ENCODE measurements around the gene FAM89A. TPM values are rescaled to one million over a fixed set of nuclear protein-coding genes. Genes with fewer than 3 reads are reported as not detected.
"Not testable (repeated sequence)": the region's sequence is repeated elsewhere in the genome, so short reads cannot be mapped to it uniquely, and the experiment has no call there.

Gene FAM89A
- total RNA-seq, 4 donors from 2014 or later, result 63.1 to 106 (median 94.1) TPM

GRCh38 chr1:231053493-231054162 lies 13.6 kb upstream of the FAM89A start:
- intact Hi-C loops (cut with DNase I; ENCODE audit: low total_unique reads), result no loop called here
- H3K4me3 ChIP-seq (ENCODE audit: low read depth, poor library complexity, severe bottlenecking), result no peak overlapping the region
- no peak for TF ChIP-seq POLR2A (IDR thresholded peaks at IDR 0.05)
- no peak for TF ChIP-seq CTCF (IDR thresholded peaks at IDR 0.05)
- 2 to 7% methylated on average over 7 of the region's 7 CpGs for WGBS, 2 donors
- DNase-seq (ENCODE audit: low spot score in 2 of 2), result peak in 1 of 2 donors; percentile 41

- H3K4me3 ChIP-seq (ENCODE audit: low read depth, poor library complexity, severe bottlenecking), result no peak overlapping the region
- TF ChIP-seq POLR2A (IDR thresholded peaks at IDR 0.05) (no peak), CTCF (IDR thresholded peaks at IDR 0.05) (no peak)
- no peak for DNase-seq (ENCODE audit: low spot score in 2 of 2)
- intact Hi-C loops (cut with DNase I; ENCODE audit: low total_unique reads), result no loop called here
- WGBS, 2 donors, result 93% methylated on average over 8 of the region's 8 CpGs
Observed at GRCh38 chr1:231052777-231053176, 12.7 kb upstream of the FAM89A start.

- intact Hi-C loops (cut with DNase I; ENCODE audit: low total_unique reads); DNase-seq (ENCODE audit: low spot score in 2 of 2); H3K4me3 ChIP-seq (ENCODE audit: low read depth, poor library complexity, severe bottlenecking): not testable (repeated sequence)
- WGBS, 2 donors, result 85 to 87% methylated on average over 9 of the region's 9 CpGs
Observed at GRCh38 chr1:231050932-231051331, 10.9 kb upstream of the FAM89A start.

- intact Hi-C loops (cut with DNase I; ENCODE audit: low total_unique reads), result no loop called here
- no peak for TF ChIP-seq CTCF (IDR thresholded peaks at IDR 0.05)
- no peak for TF ChIP-seq POLR2A (IDR thresholded peaks at IDR 0.05)
- WGBS, 2 donors, result 63 to 74% methylated on average over 3 of the region's 3 CpGs
- no peak overlapping the region for H3K4me3 ChIP-seq (ENCODE audit: low read depth, poor library complexity, severe bottlenecking)
- DNase-seq (ENCODE audit: low spot score in 2 of 2), result no peak
Observed at GRCh38 chr1:231050395-231050794, 10.3 kb upstream of the FAM89A start.

GRCh38 chr1:231049121-231049979 lies 9.3 kb upstream of the FAM89A start:
- TF ChIP-seq POLR2A (IDR thresholded peaks at IDR 0.05), result no peak
- no peak for TF ChIP-seq CTCF (IDR thresholded peaks at IDR 0.05)
- DNase-seq (ENCODE audit: low spot score in 2 of 2), result no peak
- no peak overlapping the region for H3K4me3 ChIP-seq (ENCODE audit: low read depth, poor library complexity, severe bottlenecking)
- WGBS, 2 donors, result 67 to 71% methylated on average over 10 of the region's 10 CpGs
- intact Hi-C loops (cut with DNase I; ENCODE audit: low total_unique reads), result no loop called here

- intact Hi-C loops (cut with DNase I; ENCODE audit: low total_unique reads); H3K4me3 ChIP-seq (ENCODE audit: low read depth, poor library complexity, severe bottlenecking); DNase-seq (ENCODE audit: low spot score in 2 of 2): not testable (repeated sequence)
- 90 to 95% methylated on average over 9 of the region's 9 CpGs for WGBS, 2 donors
Observed at GRCh38 chr1:231048419-231048818, 8.4 kb upstream of the FAM89A start.

GRCh38 chr1:231047529-231047928 lies 7.5 kb upstream of the FAM89A start:
- H3K4me3 ChIP-seq (ENCODE audit: low read depth, poor library complexity, severe bottlenecking); DNase-seq (ENCODE audit: low spot score in 2 of 2); intact Hi-C loops (cut with DNase I; ENCODE audit: low total_unique reads): not testable (repeated sequence)

Measured in lower leg skin (tissue), 4 donors.